ENCODE measurements around the gene ROBO1.

ROBO1 gene

GRCh38 chr3:79002465-79003372 is 765.1 kb downstream of the ROBO1 start:
- DNase-seq = no peak

- DNase-seq = no peak
Observed at GRCh38 chr3:79001255-79001654, 766.5 kb downstream of the ROBO1 start.

GRCh38 chr3:78999139-78999538 is 768.7 kb downstream of the ROBO1 start:
- no peak for DNase-seq

- DNase-seq = no peak
Observed at GRCh38 chr3:78995087-78995486, 772.7 kb downstream of the ROBO1 start.

GRCh38 chr3:78994174-78995027 is 773.4 kb downstream of the ROBO1 start:
- no peak for DNase-seq

GRCh38 chr3:78993375-78993774 is 774.4 kb downstream of the ROBO1 start:
- no peak for DNase-seq

GRCh38 chr3:78992830-78993229 is 775.0 kb downstream of the ROBO1 start:
- no peak for DNase-seq

GRCh38 chr3:78992400-78992799 is 775.4 kb downstream of the ROBO1 start:
- DNase-seq = no peak

- DNase-seq = no peak
Observed at GRCh38 chr3:78991656-78992055, 776.1 kb downstream of the ROBO1 start.

- no peak for DNase-seq
Observed at GRCh38 chr3:78990156-78990555, 777.6 kb downstream of the ROBO1 start.

- DNase-seq = no peak
Observed at GRCh38 chr3:78988324-78988723, 779.5 kb downstream of the ROBO1 start.

GRCh38 chr3:78986416-78987101 is 781.2 kb downstream of the ROBO1 start:
- peak; percentile 30 for DNase-seq

GRCh38 chr3:78985981-78986380 is 781.8 kb downstream of the ROBO1 start:
- no peak for DNase-seq

- DNase-seq = peak; percentile 66
Observed at GRCh38 chr3:78979028-78979427, 788.8 kb downstream of the ROBO1 start.

- no peak for DNase-seq
Observed at GRCh38 chr3:78978037-78978436, 789.8 kb downstream of the ROBO1 start.

GRCh38 chr3:78977073-78977472 is 790.7 kb downstream of the ROBO1 start:
- no peak for DNase-seq

- DNase-seq = no peak
Observed at GRCh38 chr3:78976200-78976599, 791.6 kb downstream of the ROBO1 start.

- DNase-seq = no peak
Observed at GRCh38 chr3:78974181-78974790, 793.5 kb downstream of the ROBO1 start.

- no peak for DNase-seq
Observed at GRCh38 chr3:78972617-78973301, 795.0 kb downstream of the ROBO1 start.

GRCh38 chr3:78970656-78971055 is 797.1 kb downstream of the ROBO1 start:
- no peak for DNase-seq

- peak; percentile 41 for DNase-seq
Observed at GRCh38 chr3:78969483-78969882, 798.3 kb downstream of the ROBO1 start.

GRCh38 chr3:78967061-78967460 is 800.7 kb downstream of the ROBO1 start:
- DNase-seq = no peak

Measured in eye (tissue), 1 donor.